ENCODE data around the gene C7.

GRCh38 chr5:40860711-40861110 lies 48.6 kb upstream of the C7 start:
- TF ChIP-seq, protein P1, sequence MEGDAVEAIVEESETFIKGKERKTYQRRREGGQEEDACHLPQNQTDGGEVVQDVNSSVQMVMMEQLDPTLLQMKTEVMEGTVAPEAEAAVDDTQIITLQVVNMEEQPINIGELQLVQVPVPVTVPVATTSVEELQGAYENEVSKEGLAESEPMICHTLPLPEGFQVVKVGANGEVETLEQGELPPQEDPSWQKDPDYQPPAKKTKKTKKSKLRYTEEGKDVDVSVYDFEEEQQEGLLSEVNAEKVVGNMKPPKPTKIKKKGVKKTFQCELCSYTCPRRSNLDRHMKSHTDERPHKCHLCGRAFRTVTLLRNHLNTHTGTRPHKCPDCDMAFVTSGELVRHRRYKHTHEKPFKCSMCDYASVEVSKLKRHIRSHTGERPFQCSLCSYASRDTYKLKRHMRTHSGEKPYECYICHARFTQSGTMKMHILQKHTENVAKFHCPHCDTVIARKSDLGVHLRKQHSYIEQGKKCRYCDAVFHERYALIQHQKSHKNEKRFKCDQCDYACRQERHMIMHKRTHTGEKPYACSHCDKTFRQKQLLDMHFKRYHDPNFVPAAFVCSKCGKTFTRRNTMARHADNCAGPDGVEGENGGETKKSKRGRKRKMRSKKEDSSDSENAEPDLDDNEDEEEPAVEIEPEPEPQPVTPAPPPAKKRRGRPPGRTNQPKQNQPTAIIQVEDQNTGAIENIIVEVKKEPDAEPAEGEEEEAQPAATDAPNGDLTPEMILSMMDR (IDR thresholded peaks at IDR 0.05; ENCODE audit: low read depth, low read length, poor library complexity, severe bottlenecking), result no peak
- no peak for TF ChIP-seq EZH2phosphoT487 (IDR thresholded peaks at IDR 0.05; ENCODE audit: borderline replicate concordance, low read length)
